Neural cell (in vitro differentiated cells): ENCODE measurements around the gene LRRFIP2. TPM values are rescaled to one million over a fixed set of nuclear protein-coding genes. Genes with fewer than 3 reads are reported as not detected.

Experiments
- H2AFZ ChIP-seq: fragments of 200-600, 300-800 bp; sonication (generic), shearing (Covaris generic); 2 replicates; pipeline ENCODE4 v1.6.0; 2014; ENCODE audit warnings: low read depth, mild to moderate bottlenecking, antibody characterized with exemption, low read length, moderate library complexity
- H3F3A ChIP-seq: fragments of 200-600 bp; shearing (Covaris generic); 2 replicates; pipeline ENCODE4 v1.6.1; 2016; ENCODE audit warnings: mild to moderate bottlenecking, moderate library complexity, mixed read lengths, antibody characterized with exemption, low read length; ENCODE audit not compliant: insufficient read depth, poor library complexity, severe bottlenecking
- H3K27ac ChIP-seq: fragments of 200-600, 300-800 bp; sonication (generic), shearing (Covaris generic); 2 replicates; pipeline ENCODE4 v1.5.1; 2014; ENCODE audit warnings: mild to moderate bottlenecking, low read length, moderate library complexity
- H3K27me3 ChIP-seq: fragments of 300-800, 200-600 bp; sonication (generic), shearing (Covaris generic); 2 replicates; pipeline ENCODE4 v1.6.0; 2014; ENCODE audit warnings: mild to moderate bottlenecking, low read depth, low read length, moderate library complexity; ENCODE audit not compliant: insufficient read depth
- H3K36me3 ChIP-seq: fragments of 300-800, 200-600 bp; sonication (generic), shearing (Covaris generic); 2 replicates; pipeline ENCODE4 v1.5.1; 2014; ENCODE audit warnings: mild to moderate bottlenecking, antibody characterized with exemption, low read length, moderate library complexity; ENCODE audit not compliant: insufficient read depth
- H3K4me2 ChIP-seq: fragments of 300-800, 200-600 bp; sonication (generic), shearing (Covaris generic); 2 replicates; pipeline ENCODE4 v1.6.0; 2014; ENCODE audit warnings: mild to moderate bottlenecking, low read length
- H3K4me3 ChIP-seq: fragments of 300-800, 200-600 bp; sonication (generic), shearing (Covaris generic); 2 replicates; pipeline ENCODE4 v1.5.1; 2014; ENCODE audit warnings: mild to moderate bottlenecking, low read length, moderate library complexity
- H3K79me2 ChIP-seq: fragments of 200-600 bp; shearing (Covaris generic); replicated peaks from 2 replicates; pipeline ENCODE4 v1.6.0; 2014; ENCODE audit warnings: mild to moderate bottlenecking, low read length, moderate library complexity; ENCODE audit not compliant: insufficient read depth
- H3K9ac ChIP-seq: fragments of 300-800, 200-600 bp; sonication (generic), shearing (Covaris generic); 2 replicates; pipeline ENCODE4 v1.6.1; 2016; ENCODE audit warnings: mild to moderate bottlenecking, low read length, mixed read lengths
- H3K9me2 ChIP-seq: fragments of 200-600 bp; shearing (Covaris generic); 2 replicates; pipeline ENCODE4 v1.6.1; 2016; ENCODE audit warnings: mild to moderate bottlenecking, low read length, mixed read lengths; ENCODE audit not compliant: insufficient read depth
- H3K9me3 ChIP-seq: fragments of 200-600, 300-800 bp; sonication (generic), shearing (Covaris generic); 2 replicates; pipeline ENCODE4 v1.6.1; 2016; ENCODE audit warnings: mild to moderate bottlenecking, mixed run types, low read length, moderate library complexity, mixed read lengths
- H4K20me1 ChIP-seq: fragments of 200-600 bp; shearing (Covaris generic); 2 replicates; pipeline ENCODE4 v1.6.1; 2016; ENCODE audit warnings: mild to moderate bottlenecking, mixed run types; ENCODE audit not compliant: insufficient read depth
- CTCF ChIP-seq: fragments of 450-650 bp; IDR thresholded peaks from 2 replicates; pipeline ENCODE4 v1.5.1; 2014; ENCODE audit warnings: antibody characterized with exemption, mild to moderate bottlenecking, moderate library complexity; ENCODE audit not compliant: poor library complexity, severe bottlenecking
- EP300 ChIP-seq: fragments of 450-650 bp; conservative IDR thresholded peaks from 2 replicates; pipeline ENCODE4 v1.6.1; 2014; ENCODE audit warnings: antibody characterized with exemption, mild to moderate bottlenecking, moderate library complexity; ENCODE audit not compliant: poor library complexity, severe bottlenecking
- EZH2 ChIP-seq: fragments of 200-600, 300-800 bp; shearing (Covaris generic), sonication (generic); IDR thresholded peaks from 2 replicates; pipeline ENCODE4 v1.6.1; 2014; ENCODE audit warnings: antibody characterized with exemption, low read length, borderline replicate concordance, mild to moderate bottlenecking; ENCODE audit not compliant: insufficient read depth, poor library complexity, severe bottlenecking
- MXI1 ChIP-seq: fragments of 450-650 bp; conservative IDR thresholded peaks from 2 replicates; pipeline ENCODE4 v1.6.1; 2014; ENCODE audit warnings: antibody characterized with exemption, mild to moderate bottlenecking; ENCODE audit not compliant: poor library complexity, severe bottlenecking
- POLR2AphosphoS5 ChIP-seq: IDR thresholded peaks from 2 replicates; pipeline ENCODE4 v1.6.1; 2012
- RAD21 ChIP-seq: fragments of 450-650 bp; conservative IDR thresholded peaks from 2 replicates; pipeline ENCODE4 v1.6.1; 2014; ENCODE audit warnings: antibody characterized with exemption, mild to moderate bottlenecking, moderate library complexity
- REST ChIP-seq: IDR thresholded peaks from 2 replicates; pipeline ENCODE4 v1.6.1; 2012; ENCODE audit warnings: borderline replicate concordance
- SMC3 ChIP-seq: fragments of 450-650 bp; conservative IDR thresholded peaks from 2 replicates; pipeline ENCODE4 v1.6.1; 2014; ENCODE audit warnings: antibody characterized with exemption, mild to moderate bottlenecking, moderate library complexity; ENCODE audit not compliant: poor library complexity
- TAF1 ChIP-seq: IDR thresholded peaks from 2 replicates; pipeline ENCODE4 v1.6.1; 2012; ENCODE audit warnings: low read depth
- polyA plus RNA-seq: library from polyadenylated mRNA; depleted of rRNA; stranded (reverse); fragments of >200 nt; gene quantifications from 2 replicates; pipeline ENCODE4 v1.2.3, GENCODE V29; 2014

The LRRFIP2 gene
- polyA plus RNA-seq, 1 donor from 2014 or later: 143 TPM

GRCh38 chr3:37126856-37127255, 47.5 kb downstream of the LRRFIP2 start:
- no peak overlapping the region for H3K4me3 ChIP-seq
- H3K4me2 ChIP-seq: no peak overlapping the region
- no peaks in the 10 kb centered on the region for H3K27me3 ChIP-seq
- H3K27ac ChIP-seq: no peak overlapping the region
- no peak overlapping the region for H3K9ac ChIP-seq
- H3F3A ChIP-seq: no peaks in the 10 kb centered on the region
- H3K9me2 ChIP-seq: no peaks in the 10 kb centered on the region
- no peaks in the 10 kb centered on the region for H4K20me1 ChIP-seq
- H2AFZ ChIP-seq: no peak overlapping the region
- H3K79me2 ChIP-seq: no peaks in the 10 kb centered on the region
- no peaks in the 10 kb centered on the region for H3K36me3 ChIP-seq
- TF ChIP-seq MXI1 (no peak), POLR2AphosphoS5 (no peak), CTCF (no peak), SMC3 (no peak), EP300 (no peak), RAD21 (no peak), TAF1 (no peak), REST (no peak), EZH2 (no peak)
- no peaks in the 10 kb centered on the region for H3K9me3 ChIP-seq

- TF ChIP-seq RAD21 (no peak), REST (no peak), POLR2AphosphoS5 (no peak), MXI1 (no peak)
- H3K27ac ChIP-seq: no peak overlapping the region
- H3K9me2 ChIP-seq: no peaks in the 10 kb centered on the region
- no peaks in the 10 kb centered on the region for H3K9me3 ChIP-seq
- no peak overlapping the region for H3K4me2 ChIP-seq
- H3K9ac ChIP-seq: no peak overlapping the region
- H2AFZ ChIP-seq: no peak overlapping the region
- H3K4me3 ChIP-seq: no peak overlapping the region
- no peaks in the 10 kb centered on the region for H3K79me2 ChIP-seq
- H3F3A ChIP-seq: no peaks in the 10 kb centered on the region
- no peaks in the 10 kb centered on the region for H3K27me3 ChIP-seq
- no peaks in the 10 kb centered on the region for H3K36me3 ChIP-seq
- no peaks in the 10 kb centered on the region for H4K20me1 ChIP-seq
These were observed 48.9 kb downstream of the LRRFIP2 start for GRCh38 chr3:37125195-37126073.
